Uterus (tissue), 2 donors: Measurements from ENCODE around the gene ZDHHC9.

ENCODE experiments used
- POLR2A ChIP-seq, 2 donors: fragments of 450-650 bp; IDR thresholded peaks; one replicate each; pipeline ENCODE4 v1.6.1; 2016; ENCODE audit warnings: antibody characterized with exemption in 2 of 2, mild to moderate bottlenecking in 1 of 2, moderate library complexity in 1 of 2
- TF ChIP-seq, protein P1 (sequence below), 4 experiments: fragments of 200-600 bp in 2 of 4; fragments of 450-650 bp in 2 of 4; sonication (generic) in 2 of 4; IDR thresholded peaks; one replicate each; pipeline ENCODE4 v1.5.1; 2016 to 2019; ENCODE audit warnings: antibody characterized with exemption in 4 of 4, mild to moderate bottlenecking in 2 of 4, moderate library complexity in 1 of 4

DNA sequence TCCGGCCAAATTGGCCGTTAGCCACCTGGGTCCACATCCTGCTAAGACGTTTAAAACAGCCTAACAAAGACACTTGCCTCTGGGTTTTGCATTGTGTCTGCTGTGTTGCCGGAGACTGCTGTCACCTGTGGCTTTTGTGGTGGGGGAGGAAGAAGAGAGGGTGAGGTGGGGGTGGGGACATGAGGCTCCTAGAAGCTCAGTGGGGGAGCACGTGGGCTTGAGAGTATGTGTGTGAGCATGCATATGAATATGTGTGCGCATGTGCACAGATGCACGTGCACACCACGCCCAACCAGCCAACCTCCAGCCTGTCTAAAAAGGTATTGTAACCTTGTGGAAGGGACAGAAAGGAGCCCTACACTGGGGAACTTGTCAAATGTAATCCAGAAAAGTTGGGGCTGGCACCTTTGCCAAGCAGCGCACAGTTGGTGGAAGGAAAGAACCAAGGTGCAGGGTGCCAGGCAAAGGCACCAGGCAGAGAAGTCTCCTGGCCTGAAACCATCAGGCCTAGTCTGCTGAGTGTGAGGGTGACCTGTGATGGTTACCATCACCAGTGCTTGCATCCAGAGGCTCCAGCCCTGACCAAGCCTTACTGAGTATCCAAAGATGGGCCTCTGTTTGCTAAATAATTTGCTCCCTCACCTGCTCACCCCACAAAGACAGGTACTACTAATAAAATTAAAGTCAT, 74.1 kb downstream of the ZDHHC9 start:
- TF ChIP-seq, protein P1, sequence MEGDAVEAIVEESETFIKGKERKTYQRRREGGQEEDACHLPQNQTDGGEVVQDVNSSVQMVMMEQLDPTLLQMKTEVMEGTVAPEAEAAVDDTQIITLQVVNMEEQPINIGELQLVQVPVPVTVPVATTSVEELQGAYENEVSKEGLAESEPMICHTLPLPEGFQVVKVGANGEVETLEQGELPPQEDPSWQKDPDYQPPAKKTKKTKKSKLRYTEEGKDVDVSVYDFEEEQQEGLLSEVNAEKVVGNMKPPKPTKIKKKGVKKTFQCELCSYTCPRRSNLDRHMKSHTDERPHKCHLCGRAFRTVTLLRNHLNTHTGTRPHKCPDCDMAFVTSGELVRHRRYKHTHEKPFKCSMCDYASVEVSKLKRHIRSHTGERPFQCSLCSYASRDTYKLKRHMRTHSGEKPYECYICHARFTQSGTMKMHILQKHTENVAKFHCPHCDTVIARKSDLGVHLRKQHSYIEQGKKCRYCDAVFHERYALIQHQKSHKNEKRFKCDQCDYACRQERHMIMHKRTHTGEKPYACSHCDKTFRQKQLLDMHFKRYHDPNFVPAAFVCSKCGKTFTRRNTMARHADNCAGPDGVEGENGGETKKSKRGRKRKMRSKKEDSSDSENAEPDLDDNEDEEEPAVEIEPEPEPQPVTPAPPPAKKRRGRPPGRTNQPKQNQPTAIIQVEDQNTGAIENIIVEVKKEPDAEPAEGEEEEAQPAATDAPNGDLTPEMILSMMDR (IDR thresholded peaks at IDR 0.05): no peak
- TF ChIP-seq POLR2A (IDR thresholded peaks at IDR 0.05): no peak
